WTC11 (cell line): ENCODE results near the gene HEPHL1. TPM values are rescaled to one million over a fixed set of nuclear protein-coding genes. Genes with fewer than 3 reads are reported as not detected.

Experiments used
- ATAC-seq: fragments of 200-7000 bp; cut with Tn5 transposase; 2 replicates; pipeline ENCODE4 v1.10.0; 2021; ENCODE audit warnings: mild to moderate bottlenecking, moderate library complexity
- CTCF ChIA-PET: fragments of 300-600 bp; sonication (Branson Sonifier 250); formaldehyde crosslinking; loops from one replicate; lab custom pipeline; 2021; ENCODE audit warnings: antibody characterized with exemption; lab: Charles Lee
- POLR2A ChIA-PET: fragments of 350-600 bp; sonication (Branson Sonifier 250); formaldehyde crosslinking; loops from one replicate; lab custom pipeline; 2021; ENCODE audit warnings: antibody characterized with exemption; lab: Charles Lee
- DNase-seq: peaks from one replicate; pipeline ENCODE4 v3.0.0; 2021; ENCODE audit warnings: low spot score
- H3K27ac Mint-ChIP-seq: 2 replicates; pipeline ENCODE4 v1.8.0; 2021; ENCODE audit warnings: mixed read lengths
- H3K27me3 Mint-ChIP-seq: 2 replicates; pipeline ENCODE4 v1.8.0; 2021; ENCODE audit warnings: low read depth, mild to moderate bottlenecking, moderate library complexity, mixed read lengths
- H3K36me3 Mint-ChIP-seq: 2 replicates; pipeline ENCODE4 v1.8.0; 2021; ENCODE audit warnings: mixed read lengths
- H3K4me1 Mint-ChIP-seq: 2 replicates; pipeline ENCODE4 v1.8.0; 2022; ENCODE audit warnings: mixed read lengths
- H3K4me3 Mint-ChIP-seq: 2 replicates; pipeline ENCODE4 v1.8.0; 2021; ENCODE audit warnings: mild to moderate bottlenecking, moderate library complexity, mixed read lengths
- H3K9me3 Mint-ChIP-seq: 2 replicates; pipeline ENCODE4 v1.8.0; 2021; ENCODE audit warnings: mixed read lengths
- CBFB ChIP-seq: sonication (generic); formaldehyde crosslinking; IDR thresholded peaks from 2 replicates; pipeline ENCODE4 v1.8.1; 2022; ENCODE audit warnings: mild to moderate bottlenecking, low read depth, missing genetic modification reagents
- ELF4 ChIP-seq: sonication (generic); formaldehyde crosslinking; IDR thresholded peaks from 2 replicates; pipeline ENCODE4 v1.8.1; 2022; ENCODE audit warnings: low read depth, mild to moderate bottlenecking, moderate library complexity, missing genetic modification reagents
- EMX1 ChIP-seq: fragments of 250-450 bp; sonication (Bioruptor Pico); IDR thresholded peaks from 2 replicates; pipeline ENCODE4 v1.8.0; 2021; ENCODE audit warnings: mild to moderate bottlenecking
- ETV6 ChIP-seq: sonication (generic); formaldehyde crosslinking; IDR thresholded peaks from 2 replicates; pipeline ENCODE4 v1.8.1; 2022; ENCODE audit warnings: mild to moderate bottlenecking, missing genetic modification reagents
- FOXJ3 ChIP-seq: sonication (generic); formaldehyde crosslinking; IDR thresholded peaks from 2 replicates; pipeline ENCODE4 v1.9.0; 2021; ENCODE audit warnings: missing genetic modification reagents, mild to moderate bottlenecking, borderline replicate concordance
- FOXP4 ChIP-seq: sonication (generic); formaldehyde crosslinking; IDR thresholded peaks from 2 replicates; pipeline ENCODE4 v1.8.0; 2022; ENCODE audit warnings: mild to moderate bottlenecking, missing genetic modification reagents
- GRHL2 ChIP-seq: fragments of 250-450 bp; sonication (Bioruptor Pico); IDR thresholded peaks from 2 replicates; pipeline ENCODE4 v1.8.0; 2022; ENCODE audit warnings: mild to moderate bottlenecking, moderate library complexity; ENCODE audit not compliant: insufficient replicate concordance, severe bottlenecking
- KAT7 ChIP-seq: sonication (generic); formaldehyde crosslinking; IDR thresholded peaks from 2 replicates; pipeline ENCODE4 v1.8.1; 2023; ENCODE audit warnings: missing genetic modification reagents, mild to moderate bottlenecking, borderline replicate concordance
- NR1H2 ChIP-seq: sonication (generic); formaldehyde crosslinking; IDR thresholded peaks from 2 replicates; pipeline ENCODE4 v1.9.0; 2021; ENCODE audit warnings: mild to moderate bottlenecking, moderate library complexity, missing genetic modification reagents
- OVOL2 ChIP-seq: fragments of 250-450 bp; sonication (Bioruptor Pico); IDR thresholded peaks from 2 replicates; pipeline ENCODE4 v1.9.0; 2021; ENCODE audit warnings: mild to moderate bottlenecking, borderline replicate concordance
- RELA ChIP-seq: sonication (generic); formaldehyde crosslinking; IDR thresholded peaks from 2 replicates; pipeline ENCODE4 v1.8.1; 2022; ENCODE audit warnings: missing genetic modification reagents, mild to moderate bottlenecking, borderline replicate concordance
- TEAD4 ChIP-seq: sonication (generic); formaldehyde crosslinking; IDR thresholded peaks from 2 replicates; pipeline ENCODE4 v1.8.0; 2022; ENCODE audit warnings: mild to moderate bottlenecking, missing genetic modification reagents
- ZNF138 ChIP-seq: sonication (generic); formaldehyde crosslinking; conservative IDR thresholded peaks from 2 replicates; pipeline ENCODE4 v1.8.1; 2022; ENCODE audit warnings: mild to moderate bottlenecking, moderate library complexity, missing genetic modification reagents
- ZNF317 ChIP-seq: sonication (generic); formaldehyde crosslinking; IDR thresholded peaks from 2 replicates; pipeline ENCODE4 v1.8.1; 2023; ENCODE audit warnings: low read depth, mild to moderate bottlenecking, moderate library complexity, missing genetic modification reagents, borderline replicate concordance
- total RNA-seq: library from RNA; stranded (reverse); gene quantifications from 3 replicates; pipeline ENCODE4 v1.2.3, GENCODE V29; 2021
- TF ChIP-seq, protein P1 (sequence below): fragments of 250-450 bp; sonication (Bioruptor Pico); IDR thresholded peaks from 2 replicates; pipeline ENCODE4 v2.1.2; 2022; ENCODE audit warnings: mild to moderate bottlenecking, moderate library complexity
- TF ChIP-seq, protein P2 (sequence below): fragments of 250-450 bp; sonication (Bioruptor Pico); IDR thresholded peaks from 2 replicates; pipeline ENCODE4 v1.9.0; 2021; ENCODE audit warnings: mild to moderate bottlenecking
- TF ChIP-seq, protein P3 (sequence below): sonication (generic); formaldehyde crosslinking; IDR thresholded peaks from 2 replicates; pipeline ENCODE4 v1.8.1; 2022; ENCODE audit warnings: mild to moderate bottlenecking, missing genetic modification reagents, moderate library complexity, borderline replicate concordance
- TF ChIP-seq, protein P4 (sequence below): sonication (generic); formaldehyde crosslinking; IDR thresholded peaks from 2 replicates; pipeline ENCODE4 v1.8.0; 2022; ENCODE audit warnings: missing genetic modification reagents
- TF ChIP-seq, protein P5 (sequence below): fragments of 250-450 bp; sonication (Bioruptor Pico); IDR thresholded peaks from 2 replicates; pipeline ENCODE4 v1.9.0; 2021; ENCODE audit warnings: mild to moderate bottlenecking, borderline replicate concordance

HEPHL1 gene
- total RNA-seq, 1 experiment from 2014 or later, result 0.13 TPM

GRCh38 chr11:93988912-93989311 lies 32.2 kb upstream of the HEPHL1 start:
- no peak for ATAC-seq
- POLR2A ChIA-PET, result no interaction called here
- H3K27me3 Mint-ChIP-seq, result peaks cover 10% of the 10 kb centered on the region; the same call in 1 of the 2 replicates
- no peak overlapping the region for H3K27ac Mint-ChIP-seq
- TF ChIP-seq FOXJ3 (CRISPR knock-in tag) (no peak), ETV6 (no peak), NR1H2 (CRISPR knock-in tag) (no peak), KAT7 (CRISPR knock-in tag) (no peak), GRHL2 (CRISPR knock-in tag) (no peak), FOXP4 (CRISPR knock-in tag) (no peak), RELA (CRISPR knock-in tag) (no peak)
- TF ChIP-seq, protein P1, sequence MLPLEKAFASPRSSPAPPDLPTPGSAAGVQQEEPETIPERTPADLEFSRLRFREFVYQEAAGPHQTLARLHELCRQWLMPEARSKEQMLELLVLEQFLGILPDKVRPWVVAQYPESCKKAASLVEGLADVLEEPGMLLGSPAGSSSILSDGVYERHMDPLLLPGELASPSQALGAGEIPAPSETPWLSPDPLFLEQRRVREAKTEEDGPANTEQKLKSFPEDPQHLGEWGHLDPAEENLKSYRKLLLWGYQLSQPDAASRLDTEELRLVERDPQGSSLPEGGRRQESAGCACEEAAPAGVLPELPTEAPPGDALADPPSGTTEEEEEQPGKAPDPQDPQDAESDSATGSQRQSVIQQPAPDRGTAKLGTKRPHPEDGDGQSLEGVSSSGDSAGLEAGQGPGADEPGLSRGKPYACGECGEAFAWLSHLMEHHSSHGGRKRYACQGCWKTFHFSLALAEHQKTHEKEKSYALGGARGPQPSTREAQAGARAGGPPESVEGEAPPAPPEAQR, result no peak
- TF ChIP-seq, protein P2, sequence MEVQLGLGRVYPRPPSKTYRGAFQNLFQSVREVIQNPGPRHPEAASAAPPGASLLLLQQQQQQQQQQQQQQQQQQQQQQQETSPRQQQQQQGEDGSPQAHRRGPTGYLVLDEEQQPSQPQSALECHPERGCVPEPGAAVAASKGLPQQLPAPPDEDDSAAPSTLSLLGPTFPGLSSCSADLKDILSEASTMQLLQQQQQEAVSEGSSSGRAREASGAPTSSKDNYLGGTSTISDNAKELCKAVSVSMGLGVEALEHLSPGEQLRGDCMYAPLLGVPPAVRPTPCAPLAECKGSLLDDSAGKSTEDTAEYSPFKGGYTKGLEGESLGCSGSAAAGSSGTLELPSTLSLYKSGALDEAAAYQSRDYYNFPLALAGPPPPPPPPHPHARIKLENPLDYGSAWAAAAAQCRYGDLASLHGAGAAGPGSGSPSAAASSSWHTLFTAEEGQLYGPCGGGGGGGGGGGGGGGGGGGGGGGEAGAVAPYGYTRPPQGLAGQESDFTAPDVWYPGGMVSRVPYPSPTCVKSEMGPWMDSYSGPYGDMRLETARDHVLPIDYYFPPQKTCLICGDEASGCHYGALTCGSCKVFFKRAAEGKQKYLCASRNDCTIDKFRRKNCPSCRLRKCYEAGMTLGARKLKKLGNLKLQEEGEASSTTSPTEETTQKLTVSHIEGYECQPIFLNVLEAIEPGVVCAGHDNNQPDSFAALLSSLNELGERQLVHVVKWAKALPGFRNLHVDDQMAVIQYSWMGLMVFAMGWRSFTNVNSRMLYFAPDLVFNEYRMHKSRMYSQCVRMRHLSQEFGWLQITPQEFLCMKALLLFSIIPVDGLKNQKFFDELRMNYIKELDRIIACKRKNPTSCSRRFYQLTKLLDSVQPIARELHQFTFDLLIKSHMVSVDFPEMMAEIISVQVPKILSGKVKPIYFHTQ (CRISPR knock-in tag), result no peak
- TF ChIP-seq, protein P3, sequence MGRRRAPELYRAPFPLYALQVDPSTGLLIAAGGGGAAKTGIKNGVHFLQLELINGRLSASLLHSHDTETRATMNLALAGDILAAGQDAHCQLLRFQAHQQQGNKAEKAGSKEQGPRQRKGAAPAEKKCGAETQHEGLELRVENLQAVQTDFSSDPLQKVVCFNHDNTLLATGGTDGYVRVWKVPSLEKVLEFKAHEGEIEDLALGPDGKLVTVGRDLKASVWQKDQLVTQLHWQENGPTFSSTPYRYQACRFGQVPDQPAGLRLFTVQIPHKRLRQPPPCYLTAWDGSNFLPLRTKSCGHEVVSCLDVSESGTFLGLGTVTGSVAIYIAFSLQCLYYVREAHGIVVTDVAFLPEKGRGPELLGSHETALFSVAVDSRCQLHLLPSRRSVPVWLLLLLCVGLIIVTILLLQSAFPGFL (CRISPR knock-in tag), result no peak
- TF ChIP-seq, all 79 proteins: peak for 0
- no peak for DNase-seq
- Mint-ChIP-seq H3K9me3 (peaks cover 15% of the 10 kb centered on the region), H3K36me3 (peaks cover 8% of the 10 kb centered on the region), H3K4me3 (no peak overlapping the region), H3K4me1 (peaks cover 6% of the 10 kb centered on the region)
- CTCF ChIA-PET, result no interaction called here

- DNase-seq (no peak), ATAC-seq (no peak)
- no peak overlapping the region for H3K4me3 Mint-ChIP-seq
- H3K27me3 Mint-ChIP-seq, result peaks cover 4% of the 10 kb centered on the region; the same call in 1 of the 2 replicates
- H3K9me3 Mint-ChIP-seq, result peaks cover 31% of the 10 kb centered on the region
- H3K4me1 Mint-ChIP-seq, result no peaks in the 10 kb centered on the region
- ChIA-PET CTCF (no interaction called here), POLR2A (no interaction called here)
- H3K36me3 Mint-ChIP-seq, result peaks cover 11% of the 10 kb centered on the region
- H3K27ac Mint-ChIP-seq, result no peak overlapping the region
- no peak for TF ChIP-seq CBFB
- TF ChIP-seq TEAD4 (CRISPR knock-in tag), result no peak
- TF ChIP-seq, protein P4, sequence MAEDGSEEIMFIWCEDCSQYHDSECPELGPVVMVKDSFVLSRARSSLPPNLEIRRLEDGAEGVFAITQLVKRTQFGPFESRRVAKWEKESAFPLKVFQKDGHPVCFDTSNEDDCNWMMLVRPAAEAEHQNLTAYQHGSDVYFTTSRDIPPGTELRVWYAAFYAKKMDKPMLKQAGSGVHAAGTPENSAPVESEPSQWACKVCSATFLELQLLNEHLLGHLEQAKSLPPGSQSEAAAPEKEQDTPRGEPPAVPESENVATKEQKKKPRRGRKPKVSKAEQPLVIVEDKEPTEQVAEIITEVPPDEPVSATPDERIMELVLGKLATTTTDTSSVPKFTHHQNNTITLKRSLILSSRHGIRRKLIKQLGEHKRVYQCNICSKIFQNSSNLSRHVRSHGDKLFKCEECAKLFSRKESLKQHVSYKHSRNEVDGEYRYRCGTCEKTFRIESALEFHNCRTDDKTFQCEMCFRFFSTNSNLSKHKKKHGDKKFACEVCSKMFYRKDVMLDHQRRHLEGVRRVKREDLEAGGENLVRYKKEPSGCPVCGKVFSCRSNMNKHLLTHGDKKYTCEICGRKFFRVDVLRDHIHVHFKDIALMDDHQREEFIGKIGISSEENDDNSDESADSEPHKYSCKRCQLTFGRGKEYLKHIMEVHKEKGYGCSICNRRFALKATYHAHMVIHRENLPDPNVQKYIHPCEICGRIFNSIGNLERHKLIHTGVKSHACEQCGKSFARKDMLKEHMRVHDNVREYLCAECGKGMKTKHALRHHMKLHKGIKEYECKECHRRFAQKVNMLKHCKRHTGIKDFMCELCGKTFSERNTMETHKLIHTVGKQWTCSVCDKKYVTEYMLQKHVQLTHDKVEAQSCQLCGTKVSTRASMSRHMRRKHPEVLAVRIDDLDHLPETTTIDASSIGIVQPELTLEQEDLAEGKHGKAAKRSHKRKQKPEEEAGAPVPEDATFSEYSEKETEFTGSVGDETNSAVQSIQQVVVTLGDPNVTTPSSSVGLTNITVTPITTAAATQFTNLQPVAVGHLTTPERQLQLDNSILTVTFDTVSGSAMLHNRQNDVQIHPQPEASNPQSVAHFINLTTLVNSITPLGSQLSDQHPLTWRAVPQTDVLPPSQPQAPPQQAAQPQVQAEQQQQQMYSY (CRISPR knock-in tag), result no peak
- TF ChIP-seq EMX1 (CRISPR knock-in tag), result no peak
- TF ChIP-seq OVOL2 (CRISPR knock-in tag), result no peak
- no peak for TF ChIP-seq ELF4
- TF ChIP-seq ZNF138 (CRISPR knock-in tag), result no peak
- TF ChIP-seq, protein P5, sequence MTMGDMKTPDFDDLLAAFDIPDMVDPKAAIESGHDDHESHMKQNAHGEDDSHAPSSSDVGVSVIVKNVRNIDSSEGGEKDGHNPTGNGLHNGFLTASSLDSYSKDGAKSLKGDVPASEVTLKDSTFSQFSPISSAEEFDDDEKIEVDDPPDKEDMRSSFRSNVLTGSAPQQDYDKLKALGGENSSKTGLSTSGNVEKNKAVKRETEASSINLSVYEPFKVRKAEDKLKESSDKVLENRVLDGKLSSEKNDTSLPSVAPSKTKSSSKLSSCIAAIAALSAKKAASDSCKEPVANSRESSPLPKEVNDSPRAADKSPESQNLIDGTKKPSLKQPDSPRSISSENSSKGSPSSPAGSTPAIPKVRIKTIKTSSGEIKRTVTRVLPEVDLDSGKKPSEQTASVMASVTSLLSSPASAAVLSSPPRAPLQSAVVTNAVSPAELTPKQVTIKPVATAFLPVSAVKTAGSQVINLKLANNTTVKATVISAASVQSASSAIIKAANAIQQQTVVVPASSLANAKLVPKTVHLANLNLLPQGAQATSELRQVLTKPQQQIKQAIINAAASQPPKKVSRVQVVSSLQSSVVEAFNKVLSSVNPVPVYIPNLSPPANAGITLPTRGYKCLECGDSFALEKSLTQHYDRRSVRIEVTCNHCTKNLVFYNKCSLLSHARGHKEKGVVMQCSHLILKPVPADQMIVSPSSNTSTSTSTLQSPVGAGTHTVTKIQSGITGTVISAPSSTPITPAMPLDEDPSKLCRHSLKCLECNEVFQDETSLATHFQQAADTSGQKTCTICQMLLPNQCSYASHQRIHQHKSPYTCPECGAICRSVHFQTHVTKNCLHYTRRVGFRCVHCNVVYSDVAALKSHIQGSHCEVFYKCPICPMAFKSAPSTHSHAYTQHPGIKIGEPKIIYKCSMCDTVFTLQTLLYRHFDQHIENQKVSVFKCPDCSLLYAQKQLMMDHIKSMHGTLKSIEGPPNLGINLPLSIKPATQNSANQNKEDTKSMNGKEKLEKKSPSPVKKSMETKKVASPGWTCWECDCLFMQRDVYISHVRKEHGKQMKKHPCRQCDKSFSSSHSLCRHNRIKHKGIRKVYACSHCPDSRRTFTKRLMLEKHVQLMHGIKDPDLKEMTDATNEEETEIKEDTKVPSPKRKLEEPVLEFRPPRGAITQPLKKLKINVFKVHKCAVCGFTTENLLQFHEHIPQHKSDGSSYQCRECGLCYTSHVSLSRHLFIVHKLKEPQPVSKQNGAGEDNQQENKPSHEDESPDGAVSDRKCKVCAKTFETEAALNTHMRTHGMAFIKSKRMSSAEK (CRISPR knock-in tag), result no peak
- no peak for TF ChIP-seq ZNF317
Measured at GRCh38 chr11:93993747-93994146, 27.4 kb upstream of the HEPHL1 start.
